PC-3 (cell line): ENCODE data around the gene GPR89B.
"Not testable (repeated sequence)": the region's sequence is repeated elsewhere in the genome, so short reads cannot be mapped to it uniquely, and the experiment has no call there.

Experiments
- EZH2 ChIP-seq: fragments of 300-600 bp; sonication (generic); IDR thresholded peaks from one replicate; pipeline ENCODE4 v1.6.1; 2017; ENCODE audit warnings: antibody characterized with exemption, mild to moderate bottlenecking, low read length; ENCODE audit not compliant: unreplicated experiment
- TF ChIP-seq, protein P1 (sequence below): fragments of 300-600 bp; sonication (generic); conservative IDR thresholded peaks from 2 replicates; pipeline ENCODE4 v1.5.1; 2017; ENCODE audit warnings: antibody characterized with exemption, low read depth, mild to moderate bottlenecking, low read length

DNA sequence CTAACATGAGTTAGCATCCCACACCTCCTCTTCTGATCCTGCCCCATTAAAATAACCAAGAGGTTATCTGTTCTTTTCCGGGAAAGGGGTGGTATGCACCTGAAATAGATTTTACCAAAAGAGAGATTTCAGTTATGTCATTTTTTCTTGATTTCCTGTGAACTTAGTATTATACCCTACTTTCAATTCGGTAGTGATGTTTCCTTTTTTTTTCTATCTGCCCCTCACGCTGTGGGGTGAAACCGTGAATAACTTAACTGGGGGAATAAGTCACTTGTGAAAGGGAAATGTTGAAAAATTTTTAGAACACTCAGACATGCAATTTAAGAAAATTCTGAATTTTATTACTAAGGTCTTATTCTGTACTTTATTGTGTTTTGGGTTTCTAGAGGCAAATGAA, 65.2 kb downstream of the GPR89B start:
- TF ChIP-seq, protein P1, sequence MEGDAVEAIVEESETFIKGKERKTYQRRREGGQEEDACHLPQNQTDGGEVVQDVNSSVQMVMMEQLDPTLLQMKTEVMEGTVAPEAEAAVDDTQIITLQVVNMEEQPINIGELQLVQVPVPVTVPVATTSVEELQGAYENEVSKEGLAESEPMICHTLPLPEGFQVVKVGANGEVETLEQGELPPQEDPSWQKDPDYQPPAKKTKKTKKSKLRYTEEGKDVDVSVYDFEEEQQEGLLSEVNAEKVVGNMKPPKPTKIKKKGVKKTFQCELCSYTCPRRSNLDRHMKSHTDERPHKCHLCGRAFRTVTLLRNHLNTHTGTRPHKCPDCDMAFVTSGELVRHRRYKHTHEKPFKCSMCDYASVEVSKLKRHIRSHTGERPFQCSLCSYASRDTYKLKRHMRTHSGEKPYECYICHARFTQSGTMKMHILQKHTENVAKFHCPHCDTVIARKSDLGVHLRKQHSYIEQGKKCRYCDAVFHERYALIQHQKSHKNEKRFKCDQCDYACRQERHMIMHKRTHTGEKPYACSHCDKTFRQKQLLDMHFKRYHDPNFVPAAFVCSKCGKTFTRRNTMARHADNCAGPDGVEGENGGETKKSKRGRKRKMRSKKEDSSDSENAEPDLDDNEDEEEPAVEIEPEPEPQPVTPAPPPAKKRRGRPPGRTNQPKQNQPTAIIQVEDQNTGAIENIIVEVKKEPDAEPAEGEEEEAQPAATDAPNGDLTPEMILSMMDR = not testable (repeated sequence)
- TF ChIP-seq EZH2 = not testable (repeated sequence)
